ENCODE data around the gene FOLR1.
"Not testable (repeated sequence)": the region's sequence is repeated elsewhere in the genome, so short reads cannot be mapped to it uniquely, and the experiment has no call there.

The FOLR1 gene

GRCh38 chr11:72188267-72188666 lies 3.7 kb upstream of the FOLR1 start:
- DNase-seq, result no peak

DNA sequence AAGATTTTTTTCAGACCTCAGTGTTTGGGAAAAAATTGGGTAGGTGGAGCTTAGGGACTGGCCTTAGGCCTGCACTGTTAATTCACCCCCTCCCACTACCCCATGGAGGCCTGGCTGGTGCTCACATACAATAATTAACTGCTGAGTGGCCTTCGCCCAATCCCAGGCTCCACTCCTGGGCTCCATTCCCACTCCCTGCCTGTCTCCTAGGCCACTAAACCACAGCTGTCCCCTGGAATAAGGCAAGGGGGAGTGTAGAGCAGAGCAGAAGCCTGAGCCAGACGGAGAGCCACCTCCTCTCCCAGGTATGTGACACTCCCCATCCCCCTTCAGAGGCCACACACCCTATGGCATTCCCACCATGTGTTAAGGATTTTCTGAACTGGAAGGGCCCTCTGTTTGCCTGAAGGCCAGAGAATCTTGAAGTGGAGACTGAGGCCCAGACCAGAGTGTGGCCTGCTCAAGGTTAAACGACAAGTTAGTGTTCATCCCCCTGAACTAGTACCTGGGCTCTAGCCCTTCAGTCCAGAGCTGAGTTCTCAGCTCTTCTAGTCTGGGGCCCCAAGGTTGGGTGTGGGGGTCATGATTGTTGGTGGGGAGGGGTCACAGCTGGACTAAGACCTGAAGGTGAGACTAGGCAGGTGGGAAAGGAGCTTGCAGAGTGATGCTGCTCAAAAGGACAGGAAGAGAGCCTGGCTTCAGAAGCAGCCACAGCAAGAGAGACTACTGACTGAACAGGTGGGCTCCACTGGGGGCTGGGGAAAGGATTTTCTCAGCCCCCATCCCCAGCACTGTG lies 2.3 kb upstream of the FOLR1 start:
- no peak for DNase-seq

DNA sequence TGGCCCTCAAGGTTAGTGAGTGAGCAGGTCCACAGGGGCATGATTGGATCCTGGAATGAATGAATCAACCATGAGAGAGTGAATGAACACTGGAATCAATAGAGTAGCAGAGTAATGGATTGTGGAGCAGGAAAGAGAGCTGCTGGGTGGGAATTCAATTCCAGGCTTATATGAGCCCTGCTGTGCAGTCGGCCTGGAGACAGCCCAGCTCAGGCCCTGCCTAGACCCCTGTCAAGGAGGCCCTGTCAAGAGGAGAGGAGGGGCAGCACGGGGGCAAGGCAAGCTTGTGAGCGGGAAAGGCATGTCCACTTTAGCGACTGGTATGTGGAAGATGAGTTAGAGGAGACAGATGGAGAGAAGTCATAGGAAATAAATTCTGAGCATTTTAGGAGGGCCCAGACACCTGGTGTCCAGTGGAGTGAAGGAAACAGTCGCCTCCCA lies 1.3 kb upstream of the FOLR1 start:
- DNase-seq, result no peak

- DNase-seq, result no peak
Observed at GRCh38 chr11:72195518-72196270, 3.8 kb downstream of the FOLR1 start.

- DNase-seq, result not testable (repeated sequence)
Observed at GRCh38 chr11:72201445-72201844, 9.5 kb downstream of the FOLR1 start.

GRCh38 chr11:72202571-72202970 lies 10.6 kb downstream of the FOLR1 start:
- no peak for DNase-seq

GRCh38 chr11:72203163-72203562 lies 11.2 kb downstream of the FOLR1 start:
- DNase-seq, result no peak

DNA sequence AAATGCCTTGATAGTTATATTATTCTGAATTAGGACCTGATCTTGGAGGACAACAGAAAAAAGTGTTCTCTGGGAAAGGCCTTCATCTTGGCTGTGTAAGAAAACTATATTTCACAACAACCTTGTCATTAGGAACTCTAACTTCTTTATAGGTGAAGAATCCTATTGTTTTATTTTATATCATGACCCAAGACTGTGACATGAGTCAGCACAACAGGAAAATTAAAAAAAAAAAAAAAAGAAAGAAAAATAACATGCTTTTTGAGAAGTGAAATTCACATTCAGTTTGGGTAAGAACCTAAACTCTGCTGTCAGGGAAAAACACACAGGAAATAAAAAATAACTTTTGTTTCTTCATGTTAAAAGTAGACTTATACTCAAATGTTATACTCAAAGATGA lies 12.9 kb downstream of the FOLR1 start:
- no peak for DNase-seq

DNA sequence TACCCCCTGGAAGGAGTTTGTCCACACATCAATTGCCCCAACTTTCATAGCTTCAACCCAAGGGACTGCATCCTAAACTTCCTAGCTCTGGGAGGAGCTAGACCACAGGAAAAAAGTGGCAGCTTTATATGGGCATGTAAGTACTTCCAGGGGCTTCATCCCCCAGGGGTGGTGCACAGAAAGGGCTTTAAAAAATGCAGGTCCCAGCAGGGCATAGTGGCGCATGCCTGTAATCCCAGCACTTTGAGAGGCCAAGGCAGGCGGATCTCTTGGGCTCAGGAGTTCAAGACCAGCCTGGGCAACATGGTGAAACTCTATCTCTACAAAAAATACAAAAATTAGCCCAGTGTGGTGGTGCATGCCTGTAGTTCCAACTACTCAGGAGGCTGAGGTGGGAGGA lies 14.9 kb downstream of the FOLR1 start:
- not testable (repeated sequence) for DNase-seq

GRCh38 chr11:72208281-72208680 lies 16.3 kb downstream of the FOLR1 start:
- no peak for DNase-seq

GRCh38 chr11:72209101-72209500 lies 17.2 kb downstream of the FOLR1 start:
- no peak for DNase-seq

GRCh38 chr11:72216638-72217037 lies 24.7 kb downstream of the FOLR1 start, which contains the start of gene FOLR2:
TSS of gene FOLR2 (plus strand) at chr11:72216794. CDS start at chr11:72218585, 1,791 bp downstream.
- DNase-seq, result no peak

- no peak for DNase-seq
Observed at GRCh38 chr11:72217841-72218240, 25.9 kb downstream of the FOLR1 start.

- no peak for DNase-seq
Observed at GRCh38 chr11:72218251-72218745, 26.4 kb downstream of the FOLR1 start.

DNA sequence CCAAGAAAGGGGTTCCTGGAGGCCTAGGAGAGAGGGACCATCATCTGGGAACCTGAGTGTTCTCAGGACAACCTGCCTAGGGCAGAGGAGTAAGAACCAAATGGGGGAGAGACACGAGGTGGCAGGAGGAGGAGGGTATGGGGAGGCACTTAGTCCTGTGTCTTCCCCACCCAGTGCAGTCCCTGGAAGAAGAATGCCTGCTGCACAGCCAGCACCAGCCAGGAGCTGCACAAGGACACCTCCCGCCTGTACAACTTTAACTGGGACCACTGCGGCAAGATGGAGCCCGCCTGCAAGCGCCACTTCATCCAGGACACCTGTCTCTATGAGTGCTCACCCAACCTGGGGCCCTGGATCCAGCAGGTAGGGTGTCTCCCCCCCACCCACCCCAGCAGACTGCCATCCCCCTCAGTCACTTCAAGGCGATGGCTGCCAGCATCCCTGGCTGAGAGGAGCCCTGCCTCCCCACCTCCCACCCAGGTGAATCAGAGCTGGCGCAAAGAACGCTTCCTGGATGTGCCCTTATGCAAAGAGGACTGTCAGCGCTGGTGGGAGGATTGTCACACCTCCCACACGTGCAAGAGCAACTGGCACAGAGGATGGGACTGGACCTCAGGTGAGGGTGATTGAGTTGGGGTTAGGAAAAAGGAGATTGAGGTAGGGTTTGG lies 28.9 kb downstream of the FOLR1 start:
- DNase-seq, result no peak

- no peak for DNase-seq
Observed at GRCh38 chr11:72221386-72222075, 29.6 kb downstream of the FOLR1 start.

- no peak for DNase-seq
Observed at GRCh38 chr11:72222106-72222891, 30.4 kb downstream of the FOLR1 start.

- DNase-seq, result peak; percentile 81
Observed at GRCh38 chr11:72222907-72223614, 31.1 kb downstream of the FOLR1 start.

GRCh38 chr11:72223615-72224563 lies 31.9 kb downstream of the FOLR1 start:
- no peak for DNase-seq
